ENCODE results near the gene CD1E. TPM values are rescaled to one million over a fixed set of nuclear protein-coding genes. Genes with fewer than 3 reads are reported as not detected.

CD1E gene
- total and polyA plus RNA-seq, 7 experiments from 2014 or later, result 0.42 to 0.61 TPM; not detected in 5

GRCh38 chr1:158329300-158329699, 24.4 kb upstream of the CD1E start:
- H3K36me3 ChIP-seq (ENCODE audit: control insufficient read depth in 2 of 3, insufficient read depth in 3 of 3, low read length in 3 of 3), result no peaks in the 10 kb centered on the region
- H3K4me3 ChIP-seq (ENCODE audit: low read length), result no peak overlapping the region
- DNase-seq, result no peak
- Mint-ChIP-seq H3K4me1 (peaks cover 0 to 12% (median 6%) of the 10 kb centered on the region in 7 donors), H3K36me3 (no peaks in the 10 kb centered on the region), H3K9me3 (no peaks in the 10 kb centered on the region), H3K4me3 (no peak overlapping the region), H3K27me3 (peaks cover 0 to 21% (median 19%) of the 10 kb centered on the region in 5 donors), H3K27ac (no peak overlapping the region)
- no peaks in the 10 kb centered on the region for H3K4me1 ChIP-seq (ENCODE audit: control insufficient read depth in 2 of 2, insufficient read depth in 2 of 2, low read length in 2 of 2)
- H3K27ac ChIP-seq (ENCODE audit: low read depth, low read length), result no peak overlapping the region
- ATAC-seq, result no peak
- no peaks in the 10 kb centered on the region for H3K9me3 ChIP-seq (ENCODE audit: control insufficient read depth in 2 of 3, low read length in 3 of 3)
- no peaks in the 10 kb centered on the region for H3K27me3 ChIP-seq (ENCODE audit: control insufficient read depth in 2 of 2, insufficient read depth in 2 of 2, low read length in 2 of 2)
- intact Hi-C loops (cut with micrococcal nuclease), result loop anchor here in 1 of 2 donors (2.0 kb wide), 1 partner anchor 126 kb away; no protein-coding TSS in a partner anchor
- ChIA-PET POLR2A (no interaction called here), CTCF (no interaction called here)

GRCh38 chr1:158329733-158330132, 24.0 kb upstream of the CD1E start:
- Mint-ChIP-seq H3K4me3 (no peak overlapping the region), H3K27ac (no peak overlapping the region), H3K4me1 (peaks cover 0 to 16% (median 10%) of the 10 kb centered on the region in 7 donors), H3K9me3 (no peaks in the 10 kb centered on the region), H3K36me3 (no peaks in the 10 kb centered on the region), H3K27me3 (peaks cover 0 to 23% (median 14%) of the 10 kb centered on the region in 5 donors)
- intact Hi-C loops (cut with micrococcal nuclease), result loop anchor here (2.0 to 5.0 kb wide), 4 partner anchors 82 to 743 kb away; no protein-coding TSS in a partner anchor
- Histone ChIP-seq H3K36me3 (ENCODE audit: control insufficient read depth in 2 of 3, insufficient read depth in 3 of 3, low read length in 3 of 3) (no peaks in the 10 kb centered on the region), H3K27ac (ENCODE audit: low read depth, low read length) (no peak overlapping the region), H3K27me3 (ENCODE audit: control insufficient read depth in 2 of 2, insufficient read depth in 2 of 2, low read length in 2 of 2) (no peaks in the 10 kb centered on the region), H3K9me3 (ENCODE audit: control insufficient read depth in 2 of 3, low read length in 3 of 3) (no peaks in the 10 kb centered on the region), H3K4me3 (ENCODE audit: low read length) (no peak overlapping the region), H3K4me1 (ENCODE audit: control insufficient read depth in 2 of 2, insufficient read depth in 2 of 2, low read length in 2 of 2) (no peaks in the 10 kb centered on the region)
- ChIA-PET POLR2A (no interaction called here), CTCF (no interaction called here)
- DNase-seq, result peak in 1 of 9 donors; percentile 15
- no peak for ATAC-seq

GRCh38 chr1:158330391-158331105, 23.1 kb upstream of the CD1E start:
- CTCF ChIA-PET, result interaction anchor here (0.5 kb wide), 1 partner anchor 72 kb away, joined by 3 read pairs; no protein-coding TSS in a partner anchor
- Histone ChIP-seq H3K4me3 (ENCODE audit: low read length) (no peak overlapping the region), H3K36me3 (ENCODE audit: control insufficient read depth in 2 of 3, insufficient read depth in 3 of 3, low read length in 3 of 3) (no peaks in the 10 kb centered on the region), H3K27ac (ENCODE audit: low read depth, low read length) (no peak overlapping the region), H3K27me3 (ENCODE audit: control insufficient read depth in 2 of 2, insufficient read depth in 2 of 2, low read length in 2 of 2) (no peaks in the 10 kb centered on the region), H3K9me3 (ENCODE audit: control insufficient read depth in 2 of 3, low read length in 3 of 3) (no peaks in the 10 kb centered on the region), H3K4me1 (ENCODE audit: control insufficient read depth in 2 of 2, insufficient read depth in 2 of 2, low read length in 2 of 2) (no peaks in the 10 kb centered on the region)
- ATAC-seq (no peak), DNase-seq (no peak)
- Mint-ChIP-seq H3K9me3 (no peaks in the 10 kb centered on the region), H3K4me3 (no peak overlapping the region), H3K4me1 (peaks cover 0 to 18% (median 10%) of the 10 kb centered on the region in 7 donors), H3K27ac (no peak overlapping the region), H3K27me3 (peaks cover 0 to 23% (median 13%) of the 10 kb centered on the region in 5 donors), H3K36me3 (no peaks in the 10 kb centered on the region)
- POLR2A ChIA-PET, result interaction anchor here (0.7 kb wide), 1 partner anchor 1001 kb away, joined by 3 read pairs; no protein-coding TSS in a partner anchor
- intact Hi-C loops (cut with micrococcal nuclease), result loop anchor here (5.0 kb wide), 3 partner anchors 83 to 742 kb away; no protein-coding TSS in a partner anchor

GRCh38 chr1:158331106-158331425, 22.6 kb upstream of the CD1E start:
- Mint-ChIP-seq H3K4me1 (peaks cover 0 to 18% (median 13%) of the 10 kb centered on the region in 7 donors), H3K27ac (no peak overlapping the region), H3K9me3 (peaks cover 0 to 2% (median 0%) of the 10 kb centered on the region in 11 donors), H3K4me3 (no peak overlapping the region), H3K36me3 (no peaks in the 10 kb centered on the region), H3K27me3 (peaks cover 0 to 23% (median 13%) of the 10 kb centered on the region in 5 donors)
- H3K4me3 ChIP-seq (ENCODE audit: low read length), result no peak overlapping the region
- intact Hi-C loops (cut with micrococcal nuclease), result loop anchor here (5.0 kb wide), 3 partner anchors 84 to 741 kb away; no protein-coding TSS in a partner anchor
- no peaks in the 10 kb centered on the region for H3K36me3 ChIP-seq (ENCODE audit: control insufficient read depth in 2 of 3, insufficient read depth in 3 of 3, low read length in 3 of 3)
- no peak for ATAC-seq
- no peaks in the 10 kb centered on the region for H3K27me3 ChIP-seq (ENCODE audit: control insufficient read depth in 2 of 2, insufficient read depth in 2 of 2, low read length in 2 of 2)
- H3K27ac ChIP-seq (ENCODE audit: low read depth, low read length), result no peak overlapping the region
- H3K9me3 ChIP-seq (ENCODE audit: control insufficient read depth in 2 of 3, low read length in 3 of 3), result no peaks in the 10 kb centered on the region
- H3K4me1 ChIP-seq (ENCODE audit: control insufficient read depth in 2 of 2, insufficient read depth in 2 of 2, low read length in 2 of 2), result no peaks in the 10 kb centered on the region
- no peak for DNase-seq
- ChIA-PET POLR2A (interaction anchor here (0.7 kb wide), 1 partner anchor 1001 kb away, joined by 3 read pairs; no protein-coding TSS in a partner anchor), CTCF (interaction anchor here (0.5 kb wide), 1 partner anchor 73 kb away, joined by 3 read pairs; no protein-coding TSS in a partner anchor)

- Mint-ChIP-seq H3K27ac (no peak within 1 kb of the TSS), H3K36me3 (no peaks in the 10 kb centered on the region), H3K27me3 (peaks cover 0 to 23% (median 13%) of the 10 kb centered on the region in 5 donors), H3K4me3 (no peak within 1 kb of the TSS), H3K9me3 (peaks cover 0 to 2% (median 0%) of the 10 kb centered on the region in 11 donors), H3K4me1 (peaks cover 0 to 18% (median 14%) of the 10 kb centered on the region in 7 donors)
- ATAC-seq (no peak), DNase-seq (no peak)
- no peak within 1 kb of the TSS for H3K4me3 ChIP-seq (ENCODE audit: low read length)
- H3K4me1 ChIP-seq (ENCODE audit: control insufficient read depth in 2 of 2, insufficient read depth in 2 of 2, low read length in 2 of 2), result no peaks in the 10 kb centered on the region
- ChIA-PET POLR2A (interaction anchor here (0.7 kb wide), 1 partner anchor 1002 kb away, joined by 3 read pairs; no protein-coding TSS in a partner anchor), CTCF (interaction anchor here (0.5 kb wide), 1 partner anchor 73 kb away, joined by 3 read pairs; no protein-coding TSS in a partner anchor)
- no peak within 1 kb of the TSS for H3K27ac ChIP-seq (ENCODE audit: low read depth, low read length)
- no peaks in the 10 kb centered on the region for H3K27me3 ChIP-seq (ENCODE audit: control insufficient read depth in 2 of 2, insufficient read depth in 2 of 2, low read length in 2 of 2)
- H3K36me3 ChIP-seq (ENCODE audit: control insufficient read depth in 2 of 3, insufficient read depth in 3 of 3, low read length in 3 of 3), result no peaks in the 10 kb centered on the region
- intact Hi-C loops (cut with micrococcal nuclease), result loop anchor here (5.0 kb wide), 3 partner anchors 84 to 741 kb away; no protein-coding TSS in a partner anchor
- H3K9me3 ChIP-seq (ENCODE audit: control insufficient read depth in 2 of 3, low read length in 3 of 3), result no peaks in the 10 kb centered on the region
Observed at GRCh38 chr1:158331481-158332150, 22.1 kb upstream of the CD1E start, which contains the start of gene CD1B. Gene CD1B, minus strand, starts transcription at chr1:158331531. Its CDS starts 108 bp downstream, at chr1:158331423.

- H3K27me3 Mint-ChIP-seq, result peaks cover 0 to 28% (median 7%) of the 10 kb centered on the region in 5 donors
- H3K9me3 Mint-ChIP-seq, result peaks cover 0 to 10% (median 4%) of the 10 kb centered on the region in 11 donors
- H3K27ac Mint-ChIP-seq, result peak overlapping the region in 3 of 9 donors; percentile 13 to 68 (median 33)
- ATAC-seq, result no peak
- Histone ChIP-seq H3K4me3 (ENCODE audit: low read length) (no peak overlapping the region), H3K4me1 (ENCODE audit: control insufficient read depth in 2 of 2, insufficient read depth in 2 of 2, low read length in 2 of 2) (no peaks in the 10 kb centered on the region), H3K27ac (ENCODE audit: low read depth, low read length) (no peak overlapping the region), H3K27me3 (ENCODE audit: control insufficient read depth in 2 of 2, insufficient read depth in 2 of 2, low read length in 2 of 2) (no peaks in the 10 kb centered on the region), H3K9me3 (ENCODE audit: control insufficient read depth in 2 of 3, low read length in 3 of 3) (no peaks in the 10 kb centered on the region), H3K36me3 (ENCODE audit: control insufficient read depth in 2 of 3, insufficient read depth in 3 of 3, low read length in 3 of 3) (no peaks in the 10 kb centered on the region)
- peaks cover 0 to 4% (median 0%) of the 10 kb centered on the region in 5 donors for H3K36me3 Mint-ChIP-seq
- intact Hi-C loops (cut with micrococcal nuclease), result loop anchor here (5.0 kb wide), 3 partner anchors 86 to 739 kb away; no protein-coding TSS in a partner anchor
- ChIA-PET POLR2A (no interaction called here), CTCF (no interaction called here)
- H3K4me3 Mint-ChIP-seq, result peak overlapping the region in 2 of 10 donors; percentile 12 to 61
- peaks cover 0 to 18% (median 14%) of the 10 kb centered on the region in 7 donors for H3K4me1 Mint-ChIP-seq
- no peak for DNase-seq
Observed at GRCh38 chr1:158333405-158334155, 20.1 kb upstream of the CD1E start.
